ENCODE data around the gene LHFPL6.

Gene LHFPL6

DNA sequence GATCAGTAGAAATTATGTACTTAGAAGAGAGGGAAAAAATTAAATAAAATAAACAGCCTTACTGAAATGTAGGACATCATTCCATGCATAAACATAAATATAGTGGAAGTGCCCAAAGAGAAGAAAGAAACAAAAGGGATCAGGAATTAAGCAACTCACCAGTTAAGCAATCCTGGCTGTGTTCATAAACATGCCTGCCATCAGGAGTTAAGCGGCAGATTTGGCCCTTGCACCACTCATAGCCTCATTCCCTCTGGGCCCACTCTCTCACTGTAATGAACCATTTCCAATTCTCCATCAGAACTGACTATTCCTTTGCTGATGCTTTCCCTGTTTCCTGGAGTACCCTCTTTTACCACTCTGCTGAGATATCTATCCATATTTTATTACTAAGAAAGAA lies 281.4 kb downstream of the LHFPL6 start:
- no CpG with 5 or more reads among the region's 1 CpG for WGBS (ENCODE audit: extremely low coverage, insufficient coverage, low lambda C conversion rate)
- Histone ChIP-seq H2BK120ac (ENCODE audit: low read depth, low read length) (no peak overlapping the region), H3K23ac (ENCODE audit: low read length) (no peak overlapping the region), H3K79me2 (ENCODE audit: control insufficient read depth, insufficient read depth, low read length) (no peaks in the 10 kb centered on the region), H4K8ac (ENCODE audit: low read depth, low read length) (no peak overlapping the region), H2BK5ac (ENCODE audit: low read length) (no peak overlapping the region), H3K79me1 (ENCODE audit: low read length) (no peaks in the 10 kb centered on the region), H3K4me2 (ENCODE audit: low read length) (no peak overlapping the region), H3K27ac (ENCODE audit: low read depth, low read length) (no peak overlapping the region), H3K4ac (ENCODE audit: low read depth, low read length) (no peak overlapping the region), H4K5ac (ENCODE audit: low read length) (no peak overlapping the region), H2AK5ac (ENCODE audit: low read length) (no peak overlapping the region), H3K9ac (ENCODE audit: low read length) (no peak overlapping the region), H3K4me3 (ENCODE audit: low read length) (no peak overlapping the region), H2BK15ac (replicated peaks; ENCODE audit: low read depth) (no peak overlapping the region), H3K36me3 (ENCODE audit: control insufficient read depth, insufficient read depth, low read length) (no peaks in the 10 kb centered on the region), H3K18ac (ENCODE audit: low read length) (no peak overlapping the region), H3K56ac (ENCODE audit: low read length) (no peak overlapping the region), H3K4me1 (ENCODE audit: control insufficient read depth, low read depth, low read length) (no peaks in the 10 kb centered on the region), H3K27me3 (ENCODE audit: insufficient read depth, low read length, poor library complexity) (no peaks in the 10 kb centered on the region)
- no peak for DNase-seq

- Histone ChIP-seq H3K23ac (ENCODE audit: low read length) (no peak overlapping the region), H3K27ac (ENCODE audit: low read depth, low read length) (no peak overlapping the region), H2AK5ac (ENCODE audit: low read length) (no peak overlapping the region), H4K5ac (ENCODE audit: low read length) (no peak overlapping the region), H3K27me3 (ENCODE audit: insufficient read depth, low read length, poor library complexity) (no peaks in the 10 kb centered on the region), H3K4ac (ENCODE audit: low read depth, low read length) (no peak overlapping the region), H3K79me2 (ENCODE audit: control insufficient read depth, insufficient read depth, low read length) (no peaks in the 10 kb centered on the region), H3K79me1 (ENCODE audit: low read length) (no peaks in the 10 kb centered on the region), H3K36me3 (ENCODE audit: control insufficient read depth, insufficient read depth, low read length) (no peaks in the 10 kb centered on the region), H2BK120ac (ENCODE audit: low read depth, low read length) (no peak overlapping the region), H4K8ac (ENCODE audit: low read depth, low read length) (no peak overlapping the region), H3K18ac (ENCODE audit: low read length) (no peak overlapping the region), H2BK5ac (ENCODE audit: low read length) (no peak overlapping the region), H3K4me3 (ENCODE audit: low read length) (no peak overlapping the region), H3K9ac (ENCODE audit: low read length) (no peak overlapping the region), H3K4me2 (ENCODE audit: low read length) (no peak overlapping the region), H2BK15ac (replicated peaks; ENCODE audit: low read depth) (no peak overlapping the region), H3K56ac (ENCODE audit: low read length) (no peak overlapping the region), H3K4me1 (ENCODE audit: control insufficient read depth, low read depth, low read length) (no peaks in the 10 kb centered on the region)
- no peak for DNase-seq
- WGBS (ENCODE audit: extremely low coverage, insufficient coverage, low lambda C conversion rate), result no CpG with 5 or more reads among the region's 1 CpG
These were observed 284.8 kb downstream of the LHFPL6 start for GRCh38 chr13:39318161-39318560.

- Histone ChIP-seq H2BK5ac (ENCODE audit: low read length) (no peak overlapping the region), H3K4me3 (ENCODE audit: low read length) (no peak overlapping the region), H3K4me2 (ENCODE audit: low read length) (no peak overlapping the region), H2BK15ac (replicated peaks; ENCODE audit: low read depth) (no peak overlapping the region), H4K8ac (ENCODE audit: low read depth, low read length) (no peak overlapping the region), H3K79me2 (ENCODE audit: control insufficient read depth, insufficient read depth, low read length) (no peaks in the 10 kb centered on the region), H3K56ac (ENCODE audit: low read length) (no peak overlapping the region), H3K23ac (ENCODE audit: low read length) (no peak overlapping the region), H3K9ac (ENCODE audit: low read length) (no peak overlapping the region), H2BK120ac (ENCODE audit: low read depth, low read length) (no peak overlapping the region), H3K36me3 (ENCODE audit: control insufficient read depth, insufficient read depth, low read length) (no peaks in the 10 kb centered on the region), H3K27ac (ENCODE audit: low read depth, low read length) (no peak overlapping the region), H2AK5ac (ENCODE audit: low read length) (no peak overlapping the region), H3K18ac (ENCODE audit: low read length) (no peak overlapping the region), H4K5ac (ENCODE audit: low read length) (no peak overlapping the region), H3K4me1 (ENCODE audit: control insufficient read depth, low read depth, low read length) (no peaks in the 10 kb centered on the region), H3K27me3 (ENCODE audit: insufficient read depth, low read length, poor library complexity) (no peaks in the 10 kb centered on the region), H3K79me1 (ENCODE audit: low read length) (no peaks in the 10 kb centered on the region), H3K4ac (ENCODE audit: low read depth, low read length) (no peak overlapping the region)
- WGBS (ENCODE audit: extremely low coverage, insufficient coverage, low lambda C conversion rate), result no CpG with 5 or more reads among the region's 3 CpGs
- no peak for DNase-seq
These were observed 285.7 kb downstream of the LHFPL6 start for GRCh38 chr13:39317291-39317690.

- Histone ChIP-seq H3K4me2 (ENCODE audit: low read length) (no peak overlapping the region), H3K79me1 (ENCODE audit: low read length) (no peaks in the 10 kb centered on the region), H3K79me2 (ENCODE audit: control insufficient read depth, insufficient read depth, low read length) (no peaks in the 10 kb centered on the region), H3K4ac (ENCODE audit: low read depth, low read length) (no peak overlapping the region), H3K23ac (ENCODE audit: low read length) (no peak overlapping the region), H3K36me3 (ENCODE audit: control insufficient read depth, insufficient read depth, low read length) (no peaks in the 10 kb centered on the region), H3K18ac (ENCODE audit: low read length) (no peak overlapping the region), H3K4me1 (ENCODE audit: control insufficient read depth, low read depth, low read length) (no peaks in the 10 kb centered on the region), H4K5ac (ENCODE audit: low read length) (no peak overlapping the region), H3K27me3 (ENCODE audit: insufficient read depth, low read length, poor library complexity) (no peaks in the 10 kb centered on the region), H4K8ac (ENCODE audit: low read depth, low read length) (no peak overlapping the region), H3K27ac (ENCODE audit: low read depth, low read length) (no peak overlapping the region), H2BK120ac (ENCODE audit: low read depth, low read length) (no peak overlapping the region), H3K4me3 (ENCODE audit: low read length) (no peak overlapping the region), H3K9ac (ENCODE audit: low read length) (no peak overlapping the region), H3K56ac (ENCODE audit: low read length) (no peak overlapping the region), H2AK5ac (ENCODE audit: low read length) (no peak overlapping the region), H2BK5ac (ENCODE audit: low read length) (no peak overlapping the region), H2BK15ac (replicated peaks; ENCODE audit: low read depth) (no peak overlapping the region)
- WGBS (ENCODE audit: extremely low coverage, insufficient coverage, low lambda C conversion rate), result no CpG with 5 or more reads among the region's 1 CpG
- DNase-seq, result no peak
These were observed 287.2 kb downstream of the LHFPL6 start for GRCh38 chr13:39315796-39316195.

- H3K27ac ChIP-seq (ENCODE audit: low read depth, low read length), result no peak overlapping the region
- DNase-seq, result no peak
- no peak overlapping the region for H2AK5ac ChIP-seq (ENCODE audit: low read length)
- no peaks in the 10 kb centered on the region for H3K79me2 ChIP-seq (ENCODE audit: control insufficient read depth, insufficient read depth, low read length)
- H3K27me3 ChIP-seq (ENCODE audit: insufficient read depth, low read length, poor library complexity), result no peaks in the 10 kb centered on the region
- H3K4me1 ChIP-seq (ENCODE audit: control insufficient read depth, low read depth, low read length), result no peaks in the 10 kb centered on the region
- no peak overlapping the region for H3K4ac ChIP-seq (ENCODE audit: low read depth, low read length)
- H3K4me2 ChIP-seq (ENCODE audit: low read length), result no peak overlapping the region
- H3K36me3 ChIP-seq (ENCODE audit: control insufficient read depth, insufficient read depth, low read length), result no peaks in the 10 kb centered on the region
- no peak overlapping the region for H4K5ac ChIP-seq (ENCODE audit: low read length)
- no peak overlapping the region for H2BK15ac ChIP-seq (replicated peaks; ENCODE audit: low read depth)
- no peak overlapping the region for H3K9ac ChIP-seq (ENCODE audit: low read length)
- H2BK5ac ChIP-seq (ENCODE audit: low read length), result no peak overlapping the region
- H3K4me3 ChIP-seq (ENCODE audit: low read length), result no peak overlapping the region
- no peak overlapping the region for H2BK120ac ChIP-seq (ENCODE audit: low read depth, low read length)
- no CpG with 5 or more reads among the region's 6 CpGs for WGBS (ENCODE audit: extremely low coverage, insufficient coverage, low lambda C conversion rate)
- H3K18ac ChIP-seq (ENCODE audit: low read length), result no peak overlapping the region
- H3K23ac ChIP-seq (ENCODE audit: low read length), result no peak overlapping the region
- no peak overlapping the region for H3K56ac ChIP-seq (ENCODE audit: low read length)
- H4K8ac ChIP-seq (ENCODE audit: low read depth, low read length), result no peak overlapping the region
- no peaks in the 10 kb centered on the region for H3K79me1 ChIP-seq (ENCODE audit: low read length)
These were observed 289.3 kb downstream of the LHFPL6 start for GRCh38 chr13:39313721-39314120.

GRCh38 chr13:39312596-39312995 lies 290.4 kb downstream of the LHFPL6 start:
- no peak overlapping the region for H2BK120ac ChIP-seq (ENCODE audit: low read depth, low read length)
- H3K4me2 ChIP-seq (ENCODE audit: low read length), result no peak overlapping the region
- H3K18ac ChIP-seq (ENCODE audit: low read length), result no peak overlapping the region
- no peaks in the 10 kb centered on the region for H3K79me2 ChIP-seq (ENCODE audit: control insufficient read depth, insufficient read depth, low read length)
- no peak overlapping the region for H3K56ac ChIP-seq (ENCODE audit: low read length)
- no peaks in the 10 kb centered on the region for H3K27me3 ChIP-seq (ENCODE audit: insufficient read depth, low read length, poor library complexity)
- H3K23ac ChIP-seq (ENCODE audit: low read length), result no peak overlapping the region
- no peak overlapping the region for H4K8ac ChIP-seq (ENCODE audit: low read depth, low read length)
- H3K79me1 ChIP-seq (ENCODE audit: low read length), result no peaks in the 10 kb centered on the region
- no peak overlapping the region for H2BK15ac ChIP-seq (replicated peaks; ENCODE audit: low read depth)
- no peak overlapping the region for H4K5ac ChIP-seq (ENCODE audit: low read length)
- no peak overlapping the region for H3K9ac ChIP-seq (ENCODE audit: low read length)
- DNase-seq, result no peak
- no peak overlapping the region for H2BK5ac ChIP-seq (ENCODE audit: low read length)
- no peak overlapping the region for H3K27ac ChIP-seq (ENCODE audit: low read depth, low read length)
- no CpG with 5 or more reads among the region's 2 CpGs for WGBS (ENCODE audit: extremely low coverage, insufficient coverage, low lambda C conversion rate)
- H3K36me3 ChIP-seq (ENCODE audit: control insufficient read depth, insufficient read depth, low read length), result no peaks in the 10 kb centered on the region
- H3K4me1 ChIP-seq (ENCODE audit: control insufficient read depth, low read depth, low read length), result no peaks in the 10 kb centered on the region
- no peak overlapping the region for H3K4me3 ChIP-seq (ENCODE audit: low read length)
- H3K4ac ChIP-seq (ENCODE audit: low read depth, low read length), result no peak overlapping the region
- H2AK5ac ChIP-seq (ENCODE audit: low read length), result no peak overlapping the region
